GM18951 (cell line): ENCODE measurements around the gene STARD10.

Source experiments
- POLR2A ChIP-seq: IDR thresholded peaks from 4 replicates; pipeline ENCODE4 v1.6.1; 2011; ENCODE audit warnings: mild to moderate bottlenecking; ENCODE audit not compliant: insufficient read length, insufficient read depth; ENCODE audit errors: extremely low read depth
- in situ Hi-C: fragments of 300-500 bp; cut with MboI; formaldehyde crosslinking; loops from one replicate; pipeline ENCODE4 v1.12.0; 2022; ENCODE audit warnings: low sequenced_read_pairs, mixed read lengths, inconsistent platforms; ENCODE audit not compliant: unreplicated experiment

Gene STARD10

GRCh38 chr11:72776844-72777754, 16.7 kb downstream of the STARD10 start:
- in situ Hi-C loops, result no loop called here
- TF ChIP-seq POLR2A, result no peak

GRCh38 chr11:72776117-72776843, 17.6 kb downstream of the STARD10 start:
- in situ Hi-C loops, result no loop called here
- TF ChIP-seq POLR2A, result no peak

- in situ Hi-C loops, result no loop called here
- no peak for TF ChIP-seq POLR2A
Observed at GRCh38 chr11:72775288-72776110, 18.3 kb downstream of the STARD10 start.

DNA sequence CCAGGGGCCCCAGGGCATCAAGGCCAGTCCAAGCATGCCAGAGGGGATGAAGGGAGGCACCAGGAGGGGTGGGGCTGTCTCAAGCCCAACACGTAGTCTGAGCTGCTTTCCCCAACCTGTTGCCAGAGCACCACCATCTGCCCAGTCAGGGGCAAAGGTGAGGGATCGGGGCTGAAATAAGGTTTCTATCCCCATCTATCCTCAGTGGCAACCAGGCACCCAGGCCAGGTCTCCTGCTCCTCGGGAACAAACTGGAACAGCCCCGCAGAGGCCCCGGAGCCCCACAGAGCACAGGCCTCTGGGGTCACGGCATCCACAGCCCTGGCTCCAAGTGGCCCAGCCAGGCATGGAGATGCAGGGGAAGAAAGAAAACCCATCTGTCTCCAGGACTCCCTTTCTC, 19.3 kb downstream of the STARD10 start:
- in situ Hi-C loops, result no loop called here
- TF ChIP-seq POLR2A, result no peak

- TF ChIP-seq POLR2A, result no peak
- in situ Hi-C loops, result no loop called here
Observed at GRCh38 chr11:72773696-72774095, 20.2 kb downstream of the STARD10 start.

- no peak for TF ChIP-seq POLR2A
- in situ Hi-C loops, result no loop called here
Observed at GRCh38 chr11:72773291-72773690, 20.6 kb downstream of the STARD10 start.

GRCh38 chr11:72772059-72772458, 21.8 kb downstream of the STARD10 start:
- in situ Hi-C loops, result no loop called here
- TF ChIP-seq POLR2A, result no peak

DNA sequence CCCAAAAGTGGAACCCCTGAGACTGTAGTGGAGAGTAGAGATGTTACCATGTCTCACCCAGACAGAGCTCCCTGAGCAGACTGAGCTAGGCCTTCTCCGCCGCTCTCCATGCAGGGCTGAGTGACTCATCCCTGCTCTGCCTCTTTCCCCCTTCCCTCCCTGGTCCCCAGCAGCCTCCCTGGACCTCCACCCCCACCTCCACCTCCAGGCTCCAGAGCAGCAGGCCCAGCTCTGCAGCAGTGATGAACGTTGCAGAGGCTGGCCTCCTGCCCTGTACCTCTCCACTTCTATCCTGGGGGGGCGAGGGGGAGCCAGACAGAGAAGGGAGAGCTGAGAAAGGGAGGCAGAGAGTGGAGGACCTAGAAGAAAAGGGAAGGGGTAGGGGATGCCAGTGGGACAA, 22.3 kb downstream of the STARD10 start:
- in situ Hi-C loops, result no loop called here
- TF ChIP-seq POLR2A, result no peak

GRCh38 chr11:72770799-72771198, 23.0 kb downstream of the STARD10 start:
- in situ Hi-C loops, result no loop called here

GRCh38 chr11:72769680-72770079, 24.2 kb downstream of the STARD10 start:
- in situ Hi-C loops, result no loop called here
- TF ChIP-seq POLR2A, result no peak

More at GRCh38 chr11:72770799-72771198, 23.0 kb downstream of the STARD10 start:
- TF ChIP-seq POLR2A, result no peak

GRCh38 chr11:72768581-72768980, 25.3 kb downstream of the STARD10 start:
- no peak for TF ChIP-seq POLR2A
- in situ Hi-C loops, result no loop called here

GRCh38 chr11:72767203-72768062, 26.4 kb downstream of the STARD10 start:
- TF ChIP-seq POLR2A, result no peak
- in situ Hi-C loops, result no loop called here
